Uterus (tissue), 4 donors: ENCODE results near the gene USP9X. TPM values are rescaled to one million over a fixed set of nuclear protein-coding genes. Genes with fewer than 3 reads are reported as not detected.

Experiments
- DNase-seq, 2 donors: peaks; one replicate each; pipeline ENCODE4 v3.0.0-alpha.2; 2019 to 2020
- H3K27ac ChIP-seq, 2 donors: fragments of 200-600 bp; sonication (generic); 1 replicate in 1 of 2; 2 replicates in 1 of 2; pipeline ENCODE4 v1.5.1; 2016 to 2018
- H3K27me3 ChIP-seq, 2 donors: fragments of 200-600 bp; sonication (generic); one replicate each; pipeline ENCODE4 v1.5.1; 2018 to 2019; ENCODE audit warnings: control low read depth in 1 of 2
- H3K36me3 ChIP-seq, 2 donors: fragments of 200-600 bp; sonication (generic); one replicate each; pipeline ENCODE4 v1.5.1; 2019; ENCODE audit warnings: control low read depth in 1 of 2
- H3K4me1 ChIP-seq, 2 donors: fragments of 200-600 bp; sonication (generic); one replicate each; pipeline ENCODE4 v1.5.1; 2018 to 2019; ENCODE audit warnings: control low read depth in 1 of 2
- H3K4me3 ChIP-seq, 2 donors: fragments of 200-600 bp; sonication (generic); 1 replicate in 1 of 2; 2 replicates in 1 of 2; pipeline ENCODE4 v1.5.1; 2018 to 2019; ENCODE audit warnings: mild to moderate bottlenecking in 1 of 2
- H3K9me3 ChIP-seq, 2 donors: fragments of 200-600 bp; sonication (generic); one replicate each; pipeline ENCODE4 v1.5.1; 2019; ENCODE audit warnings: control low read depth in 1 of 2
- POLR2A ChIP-seq, 2 donors: fragments of 450-650 bp; IDR thresholded peaks; one replicate each; pipeline ENCODE4 v1.6.1; 2016; ENCODE audit warnings: antibody characterized with exemption in 2 of 2, mild to moderate bottlenecking in 1 of 2, moderate library complexity in 1 of 2
- intact Hi-C: fragments of 100-400 bp; cut with DNase I; formaldehyde crosslinking; loops from one replicate; pipeline ENCODE4 v1.15.1; 2023; ENCODE audit warnings: low total_unique reads
- total RNA-seq, 4 donors: library from RNA; depleted of rRNA in 3 of 4; stranded (reverse); fragments of >200 nt in 3 of 4; gene quantifications; one replicate each; pipeline versions ENCODE4 v1.1.0 to v1.2.4, GENCODE V29; 2014 to 2023
- TF ChIP-seq, protein P1 (sequence below), 4 experiments: fragments of 200-600 bp in 2 of 4; fragments of 450-650 bp in 2 of 4; sonication (generic) in 2 of 4; IDR thresholded peaks; one replicate each; pipeline ENCODE4 v1.5.1; 2016 to 2019; ENCODE audit warnings: antibody characterized with exemption in 4 of 4, mild to moderate bottlenecking in 2 of 4, moderate library complexity in 1 of 4
- donor health status: DM: yes; HTN: yes; CAD: no.

Gene USP9X
- total RNA-seq, 4 donors from 2014 or later: 32.1 to 167 (median 78.7) TPM

- H3K9me3 ChIP-seq: no peaks in the 10 kb centered on the region
- H3K4me3 ChIP-seq: no peak overlapping the region
- no peaks in the 10 kb centered on the region for H3K4me1 ChIP-seq
- TF ChIP-seq, protein P1, sequence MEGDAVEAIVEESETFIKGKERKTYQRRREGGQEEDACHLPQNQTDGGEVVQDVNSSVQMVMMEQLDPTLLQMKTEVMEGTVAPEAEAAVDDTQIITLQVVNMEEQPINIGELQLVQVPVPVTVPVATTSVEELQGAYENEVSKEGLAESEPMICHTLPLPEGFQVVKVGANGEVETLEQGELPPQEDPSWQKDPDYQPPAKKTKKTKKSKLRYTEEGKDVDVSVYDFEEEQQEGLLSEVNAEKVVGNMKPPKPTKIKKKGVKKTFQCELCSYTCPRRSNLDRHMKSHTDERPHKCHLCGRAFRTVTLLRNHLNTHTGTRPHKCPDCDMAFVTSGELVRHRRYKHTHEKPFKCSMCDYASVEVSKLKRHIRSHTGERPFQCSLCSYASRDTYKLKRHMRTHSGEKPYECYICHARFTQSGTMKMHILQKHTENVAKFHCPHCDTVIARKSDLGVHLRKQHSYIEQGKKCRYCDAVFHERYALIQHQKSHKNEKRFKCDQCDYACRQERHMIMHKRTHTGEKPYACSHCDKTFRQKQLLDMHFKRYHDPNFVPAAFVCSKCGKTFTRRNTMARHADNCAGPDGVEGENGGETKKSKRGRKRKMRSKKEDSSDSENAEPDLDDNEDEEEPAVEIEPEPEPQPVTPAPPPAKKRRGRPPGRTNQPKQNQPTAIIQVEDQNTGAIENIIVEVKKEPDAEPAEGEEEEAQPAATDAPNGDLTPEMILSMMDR (IDR thresholded peaks at IDR 0.05): no peak
- TF ChIP-seq POLR2A (IDR thresholded peaks at IDR 0.05): no peak
- H3K27me3 ChIP-seq: no peaks in the 10 kb centered on the region
- intact Hi-C loops: no loop called here
- H3K27ac ChIP-seq: no peak overlapping the region
- no peaks in the 10 kb centered on the region for H3K36me3 ChIP-seq
- no peak for DNase-seq
These were observed 149.7 kb downstream of the USP9X start for GRCh38 chrX:41234962-41235361.

- TF ChIP-seq, protein P1 (IDR thresholded peaks at IDR 0.05): no peak
- no peak for TF ChIP-seq POLR2A (IDR thresholded peaks at IDR 0.05)
- intact Hi-C loops: no loop called here
- no peak overlapping the region for H3K4me3 ChIP-seq
These were observed 151.4 kb downstream of the USP9X start for GRCh38 chrX:41236629-41237028.

DNA sequence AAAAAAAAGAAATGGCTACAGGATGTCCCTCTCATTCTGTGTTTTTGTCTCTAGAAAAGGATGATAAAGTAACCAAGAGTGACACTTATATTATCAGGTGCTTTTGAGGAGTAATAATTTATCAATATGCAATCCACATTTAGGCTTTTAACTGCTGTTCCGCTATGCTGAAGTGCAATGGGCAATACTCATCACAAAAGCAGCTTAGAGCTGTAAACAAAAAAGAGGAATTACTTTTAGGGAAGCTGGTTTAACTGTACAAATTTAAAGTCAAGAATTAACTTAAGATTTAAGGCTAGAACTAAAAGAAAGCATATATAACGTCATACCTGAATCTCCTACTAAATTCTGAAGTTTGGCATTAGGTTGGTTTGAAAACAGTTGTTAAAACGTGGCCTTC, 155.3 kb downstream of the USP9X start:
- H3K27ac ChIP-seq: no peak overlapping the region
- H3K36me3 ChIP-seq: no peaks in the 10 kb centered on the region
- H3K4me1 ChIP-seq: no peaks in the 10 kb centered on the region
- H3K27me3 ChIP-seq: no peaks in the 10 kb centered on the region
- no peaks in the 10 kb centered on the region for H3K9me3 ChIP-seq
- H3K4me3 ChIP-seq: no peak overlapping the region
- TF ChIP-seq, protein P1 (IDR thresholded peaks at IDR 0.05): no peak
- TF ChIP-seq POLR2A (IDR thresholded peaks at IDR 0.05): no peak
- intact Hi-C loops: no loop called here
- DNase-seq: no peak

More at GRCh38 chrX:41236629-41237028, 151.4 kb downstream of the USP9X start:
- DNase-seq: no peak
- no peaks in the 10 kb centered on the region for H3K27me3 ChIP-seq
- no peaks in the 10 kb centered on the region for H3K9me3 ChIP-seq
- no peaks in the 10 kb centered on the region for H3K36me3 ChIP-seq
- peak overlapping the region in 1 of 2 donors; percentile 63 for H3K27ac ChIP-seq
- H3K4me1 ChIP-seq: no peaks in the 10 kb centered on the region

DNA sequence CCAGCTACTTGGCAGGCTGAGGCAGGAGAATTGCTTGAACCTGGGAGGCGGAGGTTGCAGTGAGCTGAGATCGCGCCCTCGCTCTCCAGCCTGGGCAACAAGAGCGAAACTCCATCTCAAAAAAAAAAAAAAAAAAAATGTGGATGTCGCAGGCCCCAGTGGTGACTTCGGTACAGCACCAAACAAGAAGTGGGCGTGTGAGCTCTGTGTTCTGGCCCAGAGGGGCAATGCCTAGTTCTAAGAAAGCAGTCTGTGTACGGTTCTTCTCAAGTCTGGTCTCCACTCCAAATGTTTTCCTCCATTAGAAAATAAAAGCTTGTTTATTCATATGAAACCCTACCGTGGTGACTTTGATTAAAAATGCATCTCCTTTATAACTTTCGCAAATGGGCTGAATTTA, 156.7 kb downstream of the USP9X start:
- H3K36me3 ChIP-seq: no peaks in the 10 kb centered on the region
- no peak overlapping the region for H3K27ac ChIP-seq
- no peak for DNase-seq
- TF ChIP-seq, protein P1 (IDR thresholded peaks at IDR 0.05): no peak
- H3K4me1 ChIP-seq: no peaks in the 10 kb centered on the region
- intact Hi-C loops: no loop called here
- H3K9me3 ChIP-seq: no peaks in the 10 kb centered on the region
- no peaks in the 10 kb centered on the region for H3K27me3 ChIP-seq
- H3K4me3 ChIP-seq: no peak overlapping the region

GRCh38 chrX:41245641-41246040, 160.4 kb downstream of the USP9X start:
- intact Hi-C loops: no loop called here
- Histone ChIP-seq H3K9me3 (no peaks in the 10 kb centered on the region), H3K27ac (peak overlapping the region in 1 of 2 donors; percentile 74), H3K36me3 (no peaks in the 10 kb centered on the region), H3K27me3 (no peaks in the 10 kb centered on the region), H3K4me1 (no peaks in the 10 kb centered on the region), H3K4me3 (no peak overlapping the region)
- TF ChIP-seq POLR2A (IDR thresholded peaks at IDR 0.05): no peak
- TF ChIP-seq, protein P1 (IDR thresholded peaks at IDR 0.05): no peak
- DNase-seq: no peak
